Keratinocyte (primary cell): ENCODE results near the gene TXNL4B. TPM values are rescaled to one million over a fixed set of nuclear protein-coding genes. Genes with fewer than 3 reads are reported as not detected.

Experiments used
- DNase-seq: peaks from one replicate; pipeline ENCODE4 v3.0.0-alpha.2; 2011; ENCODE audit warnings: low read depth, missing footprints, low spot score
- FAIRE-seq: peaks from 2 replicates; lab custom pipeline; 2011; peaks lifted over from hg19 to GRCh38; lab: Jason Lieb, UNC
- H2AFZ ChIP-seq: 2 replicates; pipeline ENCODE4 v1.6.0; 2012; ENCODE audit warnings: low read length, control low read depth, inconsistent platforms; ENCODE audit not compliant: control insufficient read depth
- H3K27ac ChIP-seq: 2 replicates; pipeline ENCODE4 v1.5.1; 2011; ENCODE audit warnings: low read length; ENCODE audit not compliant: control insufficient read depth, insufficient read depth
- H3K27me3 ChIP-seq: 3 replicates; pipeline ENCODE4 v1.6.0; 2011; ENCODE audit warnings: low read length; ENCODE audit not compliant: control insufficient read depth, insufficient read depth; ENCODE audit errors: extremely low read depth
- H3K36me3 ChIP-seq, 2 experiments: 2 replicates in 1 of 2; 3 replicates in 1 of 2; pipeline ENCODE4 v1.5.1; 2011; ENCODE audit warnings: low read length in 2 of 2, mild to moderate bottlenecking in 1 of 2; ENCODE audit not compliant: control insufficient read depth in 2 of 2, insufficient read depth in 2 of 2; ENCODE audit errors: extremely low read depth in 1 of 2
- H3K4me1 ChIP-seq: 3 replicates; pipeline ENCODE4 v1.5.1; 2011; ENCODE audit warnings: low read length; ENCODE audit not compliant: control insufficient read depth, insufficient read depth; ENCODE audit errors: extremely low read depth
- H3K4me2 ChIP-seq: 3 replicates; pipeline ENCODE4 v1.6.0; 2011; ENCODE audit warnings: low read depth, low read length; ENCODE audit not compliant: control insufficient read depth, insufficient read depth; ENCODE audit errors: extremely low read depth
- H3K4me3 ChIP-seq, 3 experiments: fragments of 200-600 bp in 1 of 3; sonication (generic) in 1 of 3; 2 replicates in 2 of 3; 3 replicates in 1 of 3; pipeline ENCODE4 v1.5.1; 2011 to 2016; ENCODE audit warnings: low read length in 3 of 3, mild to moderate bottlenecking in 3 of 3, control low read depth in 2 of 3, inconsistent platforms in 1 of 3, low read depth in 1 of 3, mixed read lengths in 1 of 3, mixed run types in 1 of 3, moderate library complexity in 1 of 3; ENCODE audit not compliant: control insufficient read depth in 2 of 3, insufficient read depth in 2 of 3; ENCODE audit errors: extremely low read depth in 1 of 3
- H3K79me2 ChIP-seq: 2 replicates; pipeline ENCODE4 v1.6.0; 2012; ENCODE audit warnings: low read length; ENCODE audit not compliant: control insufficient read depth, insufficient read depth
- H3K9ac ChIP-seq: 3 replicates; pipeline ENCODE4 v1.6.0; 2011; ENCODE audit warnings: low read length; ENCODE audit not compliant: control insufficient read depth, insufficient read depth; ENCODE audit errors: extremely low read depth
- H3K9me1 ChIP-seq: 3 replicates; pipeline ENCODE4 v1.6.0; 2011; ENCODE audit warnings: low read length; ENCODE audit not compliant: control insufficient read depth, insufficient read depth; ENCODE audit errors: extremely low read depth
- H3K9me3 ChIP-seq: 2 replicates; pipeline ENCODE4 v1.5.1; 2012; ENCODE audit warnings: low read depth, low read length; ENCODE audit not compliant: control insufficient read depth
- H4K20me1 ChIP-seq: 3 replicates; pipeline ENCODE4 v1.6.0; 2011; ENCODE audit warnings: low read length; ENCODE audit not compliant: control insufficient read depth, insufficient read depth; ENCODE audit errors: extremely low read depth
- EZH2 ChIP-seq: IDR thresholded peaks from one replicate; pipeline ENCODE4 v1.6.1; 2012; ENCODE audit warnings: inconsistent platforms, mild to moderate bottlenecking, low read length, moderate library complexity
- dilution Hi-C: fragments of 300-500 bp; cut with MboI; formaldehyde crosslinking; loops from one replicate; pipeline ENCODE4 v1.7.0; 2020; ENCODE audit warnings: low sequenced_read_pairs; ENCODE audit not compliant: extremely low pct_ligation_motif_present
- polyA plus RNA-seq, 5 experiments: library from polyadenylated mRNA; depleted of rRNA in 3 of 5; stranded (reverse) in 3 of 5; stranded (forward) in 1 of 5; unstranded in 1 of 5; fragments of >200 nt; gene quantifications; 1 replicate in 1 of 5; 2 replicates in 3 of 5; 3 replicates in 1 of 5; pipeline versions ENCODE4 v1.2.1 to v1.2.3, GENCODE V29; 2011 to 2012; ENCODE audit warnings: missing spikeins in 2 of 5, low read depth in 1 of 5, low replicate concordance in 1 of 5
- TF ChIP-seq, protein P1 (sequence below), 3 experiments: IDR thresholded peaks in 1 of 3; conservative IDR thresholded peaks in 1 of 3; optimal IDR thresholded peaks in 1 of 3; 2 replicates in 2 of 3; 3 replicates in 1 of 3; pipeline versions ENCODE3 to v1.5.1; 2011; ENCODE audit warnings: low read length in 3 of 3, mild to moderate bottlenecking in 3 of 3, moderate library complexity in 2 of 3, control low read depth in 1 of 3, inconsistent platforms in 1 of 3; ENCODE audit not compliant: insufficient read depth in 2 of 3; ENCODE audit errors: extremely low read depth in 1 of 3

TXNL4B gene
- polyA plus RNA-seq, 1 donor (not counting 4 experiments of a cell fraction or from before 2014, with no cell fraction given) = 12.4 TPM

DNA sequence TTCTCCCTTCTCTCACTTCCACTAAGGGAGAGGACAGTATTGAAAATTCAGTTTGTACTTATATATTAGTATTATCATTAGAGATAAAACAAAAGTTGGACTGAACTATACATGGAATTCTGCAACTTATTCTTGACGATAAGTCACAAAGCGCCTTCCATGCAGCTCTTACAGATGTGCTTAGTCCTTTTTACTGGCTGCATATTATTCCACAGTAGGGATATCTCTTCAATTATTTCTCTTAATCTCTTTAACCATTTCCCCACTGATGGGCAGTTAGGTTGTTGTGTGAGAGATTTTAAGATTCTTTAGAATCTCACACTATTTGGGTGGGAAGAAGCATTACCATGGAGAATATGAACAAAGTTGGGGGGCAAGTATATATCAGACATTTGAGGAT is 46.5 kb upstream of the TXNL4B start:
- no peak overlapping the region for H3K27ac ChIP-seq

DNA sequence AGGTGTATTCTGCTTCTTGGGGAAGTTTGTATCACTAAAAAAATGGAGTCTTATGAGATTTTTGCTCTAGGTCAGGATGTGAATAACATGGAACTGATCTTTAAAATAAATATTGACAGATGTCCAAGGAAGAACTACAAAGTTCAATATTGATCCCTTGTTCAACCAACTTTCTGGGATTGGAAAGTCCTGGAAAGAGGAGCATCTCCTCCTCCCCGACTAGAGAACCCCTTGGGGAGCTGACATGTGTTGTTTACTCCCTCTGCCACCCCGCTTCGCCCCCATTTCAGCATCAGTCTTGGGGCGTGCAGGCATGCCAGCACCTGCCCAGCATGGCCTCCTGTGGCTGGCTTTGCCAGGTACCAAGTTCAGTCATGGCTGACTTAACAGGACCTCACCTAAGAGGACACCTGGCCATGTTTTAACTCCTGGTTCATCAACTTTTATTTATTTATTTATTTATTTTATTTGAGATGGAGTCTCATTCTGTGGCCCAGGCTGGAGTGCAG is 44.7 kb upstream of the TXNL4B start:
- dilution Hi-C loops = no loop called here
- no peaks in the 10 kb centered on the region for H3K9me1 ChIP-seq

More for the DNA sequence above, 46.5 kb upstream of the TXNL4B start:
- no peaks in the 10 kb centered on the region for H3K36me3 ChIP-seq
- dilution Hi-C loops = no loop called here
- no peak for TF ChIP-seq EZH2
- TF ChIP-seq, protein P1, sequence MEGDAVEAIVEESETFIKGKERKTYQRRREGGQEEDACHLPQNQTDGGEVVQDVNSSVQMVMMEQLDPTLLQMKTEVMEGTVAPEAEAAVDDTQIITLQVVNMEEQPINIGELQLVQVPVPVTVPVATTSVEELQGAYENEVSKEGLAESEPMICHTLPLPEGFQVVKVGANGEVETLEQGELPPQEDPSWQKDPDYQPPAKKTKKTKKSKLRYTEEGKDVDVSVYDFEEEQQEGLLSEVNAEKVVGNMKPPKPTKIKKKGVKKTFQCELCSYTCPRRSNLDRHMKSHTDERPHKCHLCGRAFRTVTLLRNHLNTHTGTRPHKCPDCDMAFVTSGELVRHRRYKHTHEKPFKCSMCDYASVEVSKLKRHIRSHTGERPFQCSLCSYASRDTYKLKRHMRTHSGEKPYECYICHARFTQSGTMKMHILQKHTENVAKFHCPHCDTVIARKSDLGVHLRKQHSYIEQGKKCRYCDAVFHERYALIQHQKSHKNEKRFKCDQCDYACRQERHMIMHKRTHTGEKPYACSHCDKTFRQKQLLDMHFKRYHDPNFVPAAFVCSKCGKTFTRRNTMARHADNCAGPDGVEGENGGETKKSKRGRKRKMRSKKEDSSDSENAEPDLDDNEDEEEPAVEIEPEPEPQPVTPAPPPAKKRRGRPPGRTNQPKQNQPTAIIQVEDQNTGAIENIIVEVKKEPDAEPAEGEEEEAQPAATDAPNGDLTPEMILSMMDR (optimal IDR thresholded peaks at IDR 0.05 in 1 of 3, IDR thresholded peaks at IDR 0.05 in 1 of 3, conservative IDR thresholded peaks at IDR 0.05 in 1 of 3; ENCODE audit: extremely low read depth in 1 of 3, insufficient read depth in 2 of 3, low read length in 3 of 3) = no peak
- H3K4me2 ChIP-seq = no peak overlapping the region
- DNase-seq = no peak
- H3K4me3 ChIP-seq = no peak overlapping the region
- H3K9me1 ChIP-seq = no peaks in the 10 kb centered on the region
- H3K4me1 ChIP-seq = no peaks in the 10 kb centered on the region
- H3K9me3 ChIP-seq = no peaks in the 10 kb centered on the region
- no peak overlapping the region for H2AFZ ChIP-seq
- no peaks in the 10 kb centered on the region for H3K27me3 ChIP-seq
- no peaks in the 10 kb centered on the region for H3K79me2 ChIP-seq
- no peaks in the 10 kb centered on the region for H4K20me1 ChIP-seq
- no peak for FAIRE-seq
- no peak overlapping the region for H3K9ac ChIP-seq

More for the DNA sequence above, 44.7 kb upstream of the TXNL4B start:
- H3K9me3 ChIP-seq = no peaks in the 10 kb centered on the region
- DNase-seq (no peak), FAIRE-seq (no peak)
- H3K79me2 ChIP-seq = no peaks in the 10 kb centered on the region
- no peaks in the 10 kb centered on the region for H4K20me1 ChIP-seq
- TF ChIP-seq, protein P1 (optimal IDR thresholded peaks at IDR 0.05 in 1 of 3, IDR thresholded peaks at IDR 0.05 in 1 of 3, conservative IDR thresholded peaks at IDR 0.05 in 1 of 3; ENCODE audit: extremely low read depth in 1 of 3, insufficient read depth in 2 of 3, low read length in 3 of 3) = no peak
- TF ChIP-seq EZH2 = no peak
- H3K36me3 ChIP-seq = no peaks in the 10 kb centered on the region
- H3K4me1 ChIP-seq = no peaks in the 10 kb centered on the region
- H3K27ac ChIP-seq = no peak overlapping the region
- H3K9ac ChIP-seq = no peak overlapping the region
- H3K27me3 ChIP-seq = no peaks in the 10 kb centered on the region
- H3K4me2 ChIP-seq = no peak overlapping the region
- no peak overlapping the region for H3K4me3 ChIP-seq
- no peak overlapping the region for H2AFZ ChIP-seq
